Breast epithelium (tissue), 4 donors: Measurements from ENCODE around the gene HOXC13. TPM values are rescaled to one million over a fixed set of nuclear protein-coding genes. Genes with fewer than 3 reads are reported as not detected.

ENCODE experiments used
- DNase-seq, 2 donors: peaks; one replicate each; pipeline ENCODE4 v3.0.0-alpha.2; 2019; ENCODE audit warnings: low spot score in 2 of 2
- H3K27ac ChIP-seq, 2 donors: fragments of 200-600 bp; sonication (generic) in 1 of 2; one replicate each; pipeline ENCODE4 v1.5.1; 2016 to 2019; ENCODE audit warnings: mild to moderate bottlenecking in 1 of 2
- H3K27me3 ChIP-seq, 2 donors: fragments of 200-600 bp; sonication (generic) in 1 of 2; one replicate each; pipeline versions ENCODE4 v1.5.1 to v1.6.0; 2017 to 2019; ENCODE audit warnings: control low read depth in 1 of 2, mild to moderate bottlenecking in 1 of 2
- H3K36me3 ChIP-seq: fragments of 200-600 bp; one replicate; pipeline ENCODE4 v1.5.1; 2019
- H3K4me1 ChIP-seq, 2 donors: fragments of 200-600 bp; sonication (generic); one replicate each; pipeline ENCODE4 v1.5.1; 2016 to 2019; ENCODE audit warnings: control low read depth in 1 of 2
- H3K4me3 ChIP-seq, 3 donors: fragments of 200-600 bp; sonication (generic); 1 replicate in 2 of 3; 2 replicates in 1 of 3; pipeline ENCODE4 v1.5.1; 2016 to 2019; ENCODE audit warnings: mild to moderate bottlenecking in 3 of 3, moderate library complexity in 2 of 3
- H3K9me3 ChIP-seq, 2 donors: fragments of 200-600 bp; sonication (generic) in 1 of 2; one replicate each; pipeline ENCODE4 v1.5.1; 2016 to 2019; ENCODE audit warnings: control low read depth in 1 of 2
- CTCF ChIP-seq, 3 donors: fragments of 450-650 bp; IDR thresholded peaks; one replicate each; pipeline ENCODE4 v1.5.1; 2016 to 2017; ENCODE audit warnings: antibody characterized with exemption in 3 of 3, mild to moderate bottlenecking in 3 of 3, moderate library complexity in 3 of 3
- POLR2A ChIP-seq: fragments of 450-650 bp; IDR thresholded peaks from one replicate; pipeline ENCODE4 v1.6.1; 2016; ENCODE audit warnings: antibody characterized with exemption, mild to moderate bottlenecking, moderate library complexity
- POLR2AphosphoS5 ChIP-seq, 3 donors: sonication (generic); formaldehyde crosslinking; IDR thresholded peaks; one replicate each; pipeline ENCODE4 v1.6.1; 2017; ENCODE audit warnings: antibody characterized with exemption in 3 of 3
- intact Hi-C: fragments of 100-400 bp; cut with DNase I; formaldehyde crosslinking; loops from one replicate; pipeline ENCODE4 v1.15.1; 2023; ENCODE audit warnings: low total_unique reads
- total RNA-seq, 3 donors: library from RNA; depleted of rRNA; stranded (reverse); fragments of >200 nt; gene quantifications; one replicate each; pipeline ENCODE4 v1.1.0, GENCODE V29; 2016

The HOXC13 gene
- total RNA-seq, 3 donors from 2014 or later, result 0.98 to 1.0 TPM; not detected in 1

GRCh38 chr12:53995378-53996239, 57.0 kb downstream of the HOXC13 start:
- intact Hi-C loops, result no loop called here
- Histone ChIP-seq H3K36me3 (no peaks in the 10 kb centered on the region), H3K4me1 (peaks cover 4 to 9% of the 10 kb centered on the region in 2 donors), H3K9me3 (no peaks in the 10 kb centered on the region), H3K4me3 (peak overlapping the region; percentile 47 to 71 (median 71)), H3K27ac (peak overlapping the region; percentile 82 to 91), H3K27me3 (peaks cover 1 to 60% of the 10 kb centered on the region in 2 donors)
- DNase-seq, result no peak
- TF ChIP-seq POLR2AphosphoS5 (IDR thresholded peaks at IDR 0.05) (peak in 2 of 3 donors; percentile 78 to 83), CTCF (IDR thresholded peaks at IDR 0.05) (no peak), POLR2A (peak; percentile 34)

Other genes with a start within 250 kb of the HOXC13 start
- 100 to 1,000 TPM; 218 to 301 (median 295) TPM for gene CALCOCO1, start 211.4 kb upstream of the HOXC13 start, total RNA-seq
- not detected for gene CISTR, start 186.9 kb upstream of the HOXC13 start, total RNA-seq
- under 1 TPM in 1 of 3 donors, not detected in 2; 0.15 TPM for gene HOXC12, start 16.1 kb downstream of the HOXC13 start, total RNA-seq
- gene HOXC11, start 34.3 kb downstream of the HOXC13 start, total RNA-seq, result under 1 TPM in 1 of 3 donors, not detected in 2; 0.29 TPM
- 1 to 10 TPM in 1 of 3 donors, under 1 TPM in 1, not detected in 1; 0.73 to 1.3 TPM for gene HOTAIR, start 36.1 kb downstream of the HOXC13 start, total RNA-seq
- gene HOXC10, start 46.3 kb downstream of the HOXC13 start, total RNA-seq, result 10 to 100 TPM in 1 of 3 donors, 1 to 10 TPM in 2; 2.0 to 10.9 (median 4.3) TPM
- 10 to 100 TPM in 1 of 3 donors, 1 to 10 TPM in 2; 3.8 to 16.8 (median 4.6) TPM for gene HOXC9, start 61.3 kb downstream of the HOXC13 start, total RNA-seq
- gene HOXC8, start 70.2 kb downstream of the HOXC13 start, total RNA-seq, result 1 to 10 TPM in 2 of 3 donors, under 1 TPM in 1; 0.73 to 5.4 (median 2.0) TPM
- gene HOXC6, start 89.6 kb downstream of the HOXC13 start, total RNA-seq, result 1 to 10 TPM; 3.3 to 4.1 (median 4.0) TPM
- gene HOXC5, start 94.2 kb downstream of the HOXC13 start, total RNA-seq, result under 1 TPM; 0.73 to 0.98 (median 0.96) TPM
- gene HOXC4, start 115.0 kb downstream of the HOXC13 start, total RNA-seq, result 1 to 10 TPM; 1.8 to 2.3 (median 1.9) TPM